Astrocyte of the cerebellum (primary cell): Measurements from ENCODE around the gene HSPA8.
"Not testable (repeated sequence)": the region's sequence is repeated elsewhere in the genome, so short reads cannot be mapped to it uniquely, and the experiment has no call there.

Experiments used
- DNase-seq: peaks from one replicate; pipeline ENCODE4 v3.0.0-alpha.2; 2011; ENCODE audit warnings: low read depth
- H3K4me3 ChIP-seq: 2 replicates; pipeline ENCODE4 v1.5.1; 2011; ENCODE audit warnings: mild to moderate bottlenecking, low read depth, low read length, moderate library complexity
- in situ Hi-C: cut with HindIII; loops from 2 replicates; pipeline ENCODE4 v1.10.0; 2017; ENCODE audit warnings: low sequenced_read_pairs
- TF ChIP-seq, protein P1 (sequence below): IDR thresholded peaks from 2 replicates; pipeline ENCODE4 v1.5.1; 2012; ENCODE audit warnings: low read length, low read depth, moderate library complexity, mild to moderate bottlenecking; ENCODE audit errors: missing control alignments

Gene HSPA8

DNA sequence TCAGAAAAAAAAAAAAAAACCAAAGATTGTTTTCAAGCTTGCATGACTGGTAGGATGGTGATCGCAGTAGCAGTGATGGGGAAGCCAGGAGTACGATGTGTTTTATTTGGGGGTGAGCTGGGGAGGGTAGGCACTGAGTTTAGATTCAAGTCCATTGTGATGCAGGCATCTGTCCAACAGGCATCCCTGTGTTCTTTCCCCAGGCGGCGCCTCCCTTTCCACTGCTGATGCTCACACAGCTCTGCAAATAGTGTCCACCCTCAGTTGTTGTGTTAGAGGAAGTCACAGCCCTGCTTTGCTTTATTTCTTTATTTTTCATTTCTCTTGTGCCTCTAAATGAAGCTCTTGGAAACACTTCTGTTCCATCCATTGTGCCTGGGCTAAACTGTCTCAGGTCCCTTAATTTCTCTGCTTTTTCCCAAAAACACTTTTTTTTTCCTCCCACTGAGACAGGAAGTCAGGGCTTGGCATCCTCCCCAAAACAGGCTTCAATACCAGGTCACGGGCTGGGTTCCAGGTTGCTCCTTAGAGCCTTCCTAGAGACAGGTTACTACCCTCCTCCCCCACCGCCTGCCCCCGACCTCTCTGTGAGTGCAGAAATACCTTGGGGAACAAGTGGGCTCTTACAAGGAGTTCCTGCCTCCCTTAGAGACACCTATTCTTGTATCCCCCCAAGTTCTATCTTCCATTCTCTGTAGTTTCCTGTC lies 38.6 kb upstream of the HSPA8 start:
- H3K4me3 ChIP-seq: no peak overlapping the region
- in situ Hi-C loops: loop anchor here (5.0 to 10.0 kb wide), 2 partner anchors 162 to 364 kb away; no protein-coding TSS in a partner anchor
- TF ChIP-seq, protein P1, sequence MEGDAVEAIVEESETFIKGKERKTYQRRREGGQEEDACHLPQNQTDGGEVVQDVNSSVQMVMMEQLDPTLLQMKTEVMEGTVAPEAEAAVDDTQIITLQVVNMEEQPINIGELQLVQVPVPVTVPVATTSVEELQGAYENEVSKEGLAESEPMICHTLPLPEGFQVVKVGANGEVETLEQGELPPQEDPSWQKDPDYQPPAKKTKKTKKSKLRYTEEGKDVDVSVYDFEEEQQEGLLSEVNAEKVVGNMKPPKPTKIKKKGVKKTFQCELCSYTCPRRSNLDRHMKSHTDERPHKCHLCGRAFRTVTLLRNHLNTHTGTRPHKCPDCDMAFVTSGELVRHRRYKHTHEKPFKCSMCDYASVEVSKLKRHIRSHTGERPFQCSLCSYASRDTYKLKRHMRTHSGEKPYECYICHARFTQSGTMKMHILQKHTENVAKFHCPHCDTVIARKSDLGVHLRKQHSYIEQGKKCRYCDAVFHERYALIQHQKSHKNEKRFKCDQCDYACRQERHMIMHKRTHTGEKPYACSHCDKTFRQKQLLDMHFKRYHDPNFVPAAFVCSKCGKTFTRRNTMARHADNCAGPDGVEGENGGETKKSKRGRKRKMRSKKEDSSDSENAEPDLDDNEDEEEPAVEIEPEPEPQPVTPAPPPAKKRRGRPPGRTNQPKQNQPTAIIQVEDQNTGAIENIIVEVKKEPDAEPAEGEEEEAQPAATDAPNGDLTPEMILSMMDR: no peak
- DNase-seq: no peak

DNA sequence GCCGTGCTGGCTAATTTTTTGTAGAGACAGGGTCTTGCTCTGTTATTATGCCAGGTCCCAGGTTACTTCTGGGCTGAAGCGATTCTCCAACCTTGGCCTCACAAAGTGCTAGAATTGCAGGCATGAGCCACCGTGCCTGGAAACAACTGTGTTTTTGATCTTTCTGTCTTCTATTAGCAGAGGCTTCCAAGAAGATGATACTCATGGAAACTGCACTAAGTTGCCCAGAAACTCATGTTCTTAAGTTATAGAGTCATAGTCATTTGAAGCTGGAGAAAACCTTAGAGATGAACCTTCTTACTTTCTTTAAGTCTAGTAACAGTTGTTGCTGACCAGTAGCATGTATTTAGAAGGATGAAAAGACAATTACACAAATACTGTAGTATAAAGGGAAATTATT lies 37.1 kb upstream of the HSPA8 start:
- no peak overlapping the region for H3K4me3 ChIP-seq
- TF ChIP-seq, protein P1: no peak
- no peak for DNase-seq
- in situ Hi-C loops: no loop called here

DNA sequence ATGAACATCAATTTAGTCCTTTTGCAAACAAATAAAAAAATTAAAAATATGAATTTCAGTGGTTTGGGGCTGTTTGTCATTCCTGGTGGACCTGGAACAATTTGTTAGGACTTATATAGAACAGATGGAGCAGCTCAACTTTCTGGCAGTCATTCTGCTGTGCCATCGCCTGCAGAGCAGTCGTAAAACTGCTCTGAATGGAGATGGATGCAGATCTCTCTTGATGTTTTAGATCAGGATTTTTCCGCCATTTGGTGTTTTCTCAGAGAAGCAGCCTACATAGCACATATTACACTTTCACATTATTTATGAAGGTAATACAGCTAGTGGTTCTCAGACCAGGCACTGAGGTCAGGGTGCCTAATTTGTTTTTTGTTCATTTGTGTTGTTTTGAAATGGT lies 31.8 kb upstream of the HSPA8 start:
- in situ Hi-C loops: no loop called here
- H3K4me3 ChIP-seq: no peak overlapping the region
- TF ChIP-seq, protein P1: no peak
- DNase-seq: no peak

DNA sequence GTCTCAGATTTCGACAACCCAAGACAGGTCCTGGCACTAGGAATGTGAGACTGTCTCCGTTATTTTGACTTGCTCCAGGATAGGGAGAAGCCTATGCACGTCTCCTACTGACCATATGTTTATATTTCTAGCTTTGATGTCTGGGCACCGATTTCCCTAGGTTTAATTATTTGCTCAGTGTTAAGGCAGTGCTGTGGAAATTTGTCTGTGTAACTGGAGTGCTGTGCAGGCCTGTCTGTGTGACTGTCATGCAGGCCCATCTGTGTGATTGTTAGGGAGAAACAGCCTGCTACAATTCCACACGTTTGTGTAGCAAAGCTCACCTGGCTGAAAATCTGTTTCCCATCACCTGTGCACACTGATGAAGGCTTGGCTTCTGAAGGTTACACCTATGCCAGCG lies 29.6 kb upstream of the HSPA8 start:
- TF ChIP-seq, protein P1: no peak
- DNase-seq: no peak
- no peak overlapping the region for H3K4me3 ChIP-seq
- in situ Hi-C loops: no loop called here

DNA sequence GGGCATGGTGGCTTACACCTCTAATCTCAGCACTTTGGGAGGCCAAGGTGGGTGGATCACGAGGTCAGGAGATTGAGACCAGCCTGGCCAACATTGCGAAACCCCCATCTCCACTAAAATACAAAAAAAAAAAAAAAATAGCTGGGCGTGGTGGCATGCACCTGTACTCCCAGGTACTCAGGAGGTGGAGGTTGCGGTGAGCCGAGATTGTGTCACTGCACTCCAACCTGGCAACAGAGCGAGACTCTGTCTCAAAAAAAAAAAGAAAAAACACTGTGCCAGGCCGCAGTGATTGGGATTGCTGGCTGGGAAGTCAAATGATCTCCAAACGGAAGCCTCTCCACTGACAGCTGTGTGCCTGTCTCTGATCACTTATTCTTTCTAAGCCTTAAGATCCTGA lies 28.2 kb upstream of the HSPA8 start:
- H3K4me3 ChIP-seq, in situ Hi-C loops, DNase-seq: not testable (repeated sequence)

DNA sequence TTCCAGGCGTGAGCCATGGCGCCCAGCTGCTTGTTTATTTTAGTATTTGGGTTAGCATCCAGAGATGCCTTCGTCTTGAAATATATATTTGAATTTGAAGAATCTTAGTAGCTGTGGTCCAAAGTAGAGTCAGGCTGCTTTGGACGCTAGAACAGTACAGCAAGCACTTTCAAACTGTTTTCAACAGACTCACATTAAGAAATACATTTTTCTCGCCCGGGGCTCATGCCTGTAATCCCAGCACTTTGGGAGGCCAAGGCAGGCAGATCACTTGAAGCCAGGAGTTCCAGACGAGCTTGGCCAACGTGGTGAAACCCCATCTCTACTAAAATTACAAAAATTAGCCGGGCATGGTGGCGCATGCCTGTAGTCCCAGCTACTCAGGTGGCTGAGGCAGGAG lies 27.0 kb upstream of the HSPA8 start:
- DNase-seq, in situ Hi-C loops: not testable (repeated sequence)

DNA sequence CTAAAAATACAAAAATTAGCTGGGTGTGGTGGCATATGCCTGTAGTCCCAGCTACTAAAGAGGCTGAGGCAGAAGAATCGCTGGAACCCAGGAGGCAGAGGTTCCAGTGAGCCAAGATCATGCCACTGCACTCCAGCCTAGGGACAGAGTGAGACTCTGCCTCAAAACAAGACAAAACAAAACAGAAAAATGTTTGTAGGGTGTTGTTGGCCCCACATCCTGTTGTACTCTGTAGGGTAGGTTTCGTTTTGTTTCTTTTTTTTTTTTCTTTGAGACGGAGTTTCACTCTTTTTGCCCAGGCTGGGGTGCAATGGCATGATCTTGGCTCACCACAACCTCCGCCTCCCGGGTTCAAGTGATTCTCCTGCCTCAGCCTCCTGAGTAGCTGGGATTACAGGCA lies 25.7 kb upstream of the HSPA8 start:
- H3K4me3 ChIP-seq, DNase-seq, in situ Hi-C loops: not testable (repeated sequence)

More for the DNA sequence above, 27.0 kb upstream of the HSPA8 start:
- not testable (repeated sequence) for H3K4me3 ChIP-seq

DNA sequence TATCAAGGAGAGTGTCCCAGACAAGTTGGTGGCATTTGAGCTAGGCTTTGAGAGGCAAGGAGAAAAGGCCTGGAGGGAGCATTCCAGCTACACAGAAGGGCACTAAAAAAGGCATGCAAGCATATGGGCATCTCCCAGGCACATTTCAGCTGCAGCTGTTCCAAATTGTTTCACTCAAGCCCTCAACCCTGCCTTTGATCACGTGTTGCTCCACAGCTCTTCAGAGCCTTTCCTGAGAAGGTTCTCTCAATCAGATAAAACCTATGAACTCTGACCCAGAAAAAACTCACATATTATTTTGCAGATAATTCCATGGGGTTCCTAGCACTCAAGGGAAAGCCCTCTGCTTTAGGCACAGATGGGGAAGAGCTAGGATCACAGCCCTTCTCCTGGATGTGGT lies 24.4 kb upstream of the HSPA8 start:
- H3K4me3 ChIP-seq: no peak overlapping the region
- TF ChIP-seq, protein P1: no peak
- in situ Hi-C loops: no loop called here
- no peak for DNase-seq
